NCI-H82 treated with DMSO at 0.1 percent for 48 hours (cell line): ENCODE results near the gene MPEG1.
A peak's percentile ranks its signal among the peaks of the same experiment; 100 is the strongest.

Experiments used
- DNase-seq: peaks from one replicate; lab custom pipeline; 2025; ENCODE audit not compliant: unreplicated experiment; lab: John Stamatoyannopoulos, UW

MPEG1 gene

DNA sequence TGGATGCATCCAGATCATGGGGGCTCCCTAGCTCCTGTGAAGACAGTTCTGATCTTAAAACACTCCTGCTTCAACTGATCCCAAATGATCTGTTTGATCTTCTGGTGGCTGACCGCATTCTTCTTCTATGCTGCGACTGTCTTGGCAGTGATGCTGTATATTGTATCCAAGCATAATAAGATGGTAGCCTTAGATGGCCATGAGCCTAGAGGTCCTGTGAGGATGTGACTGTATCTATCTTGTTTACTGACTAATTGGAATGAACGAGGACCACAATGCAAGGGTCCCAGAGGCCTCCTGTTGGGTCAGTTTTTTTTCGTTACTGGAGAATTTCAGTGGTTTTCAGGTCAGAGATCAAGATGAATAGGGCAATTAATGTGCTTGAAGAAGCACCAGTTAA, 7.1 kb upstream of the MPEG1 start:
- DNase-seq, result no peak

DNA sequence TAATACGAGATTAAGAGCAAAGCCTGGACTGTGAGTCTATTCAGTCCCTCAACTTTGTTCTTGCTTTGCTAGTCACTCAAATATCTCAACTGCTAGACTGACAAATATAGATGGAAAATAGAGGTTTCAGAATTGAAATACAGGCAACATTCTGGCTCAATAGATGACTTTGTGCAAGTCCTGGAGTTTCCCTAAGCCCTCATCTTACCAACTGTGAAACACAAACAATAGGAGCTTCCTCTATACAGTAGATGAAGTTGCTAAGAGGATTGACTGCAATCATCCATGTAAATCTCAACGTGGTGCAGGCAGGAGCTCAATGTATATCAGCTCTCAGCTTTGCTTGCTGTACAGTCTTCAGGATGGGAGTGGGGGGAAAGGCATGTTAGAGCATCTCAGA, 6.2 kb upstream of the MPEG1 start:
- no peak for DNase-seq

DNA sequence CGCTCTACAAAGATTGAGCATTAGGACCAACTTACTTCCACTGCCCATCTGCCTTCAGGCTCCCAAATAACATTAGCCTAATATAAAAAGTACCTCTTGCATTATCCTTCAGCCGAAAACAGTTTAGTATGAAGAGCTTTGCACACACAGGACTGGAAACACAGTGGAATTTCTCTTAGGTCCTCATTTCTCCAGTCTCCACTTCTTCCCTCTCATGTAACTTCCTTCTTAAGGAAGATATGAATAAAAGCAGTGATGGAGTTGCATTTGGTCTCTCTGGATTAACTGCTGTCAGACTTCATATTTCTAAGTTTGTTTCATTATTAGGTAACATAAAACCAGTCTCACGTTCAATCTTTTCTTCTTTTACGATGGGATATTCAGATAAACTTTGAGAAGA, 5.6 kb upstream of the MPEG1 start:
- no peak for DNase-seq

DNA sequence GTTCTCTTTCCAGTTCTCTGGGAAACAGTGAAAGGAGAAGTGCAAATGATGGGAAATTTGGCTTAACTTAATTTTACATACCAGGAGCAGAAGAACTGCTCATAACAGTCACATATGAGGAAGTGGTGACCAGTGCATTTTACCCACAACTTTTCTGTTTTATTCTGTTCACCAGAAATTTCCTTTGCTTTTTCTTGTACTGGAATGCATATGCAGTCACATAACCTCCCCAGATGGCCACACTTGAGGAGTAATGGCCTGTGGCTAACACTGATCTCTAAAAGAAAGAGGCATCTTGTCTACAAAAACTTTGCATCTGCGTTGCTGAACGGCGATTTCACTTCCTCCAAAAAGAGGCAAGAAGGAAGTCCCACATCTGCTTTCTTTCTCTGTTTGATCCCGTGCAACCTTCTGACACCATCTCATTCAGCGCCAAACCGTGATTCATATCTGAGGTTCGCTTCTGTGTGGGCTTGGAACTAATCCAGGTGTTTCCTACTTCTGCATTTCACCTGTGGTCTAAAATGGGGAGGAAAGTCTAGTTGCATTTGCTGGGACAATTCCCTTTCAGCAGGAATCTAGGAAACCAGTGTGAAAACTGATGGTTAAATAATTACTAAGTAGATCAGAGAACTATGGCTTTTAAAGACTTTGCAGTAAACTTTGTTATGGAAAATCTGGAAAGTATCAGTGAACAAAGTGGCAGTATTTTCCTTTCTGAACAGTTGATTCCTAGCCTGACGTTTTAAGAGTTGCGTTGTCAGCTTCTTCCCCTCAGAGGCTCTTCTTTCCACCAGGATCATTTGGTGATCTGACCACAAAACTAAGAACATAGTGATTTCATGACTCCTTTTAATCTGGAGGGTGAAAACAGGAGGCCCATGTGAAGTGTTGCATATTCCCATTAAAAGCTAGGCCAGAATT, 4.2 kb upstream of the MPEG1 start:
- no peak for DNase-seq

DNA sequence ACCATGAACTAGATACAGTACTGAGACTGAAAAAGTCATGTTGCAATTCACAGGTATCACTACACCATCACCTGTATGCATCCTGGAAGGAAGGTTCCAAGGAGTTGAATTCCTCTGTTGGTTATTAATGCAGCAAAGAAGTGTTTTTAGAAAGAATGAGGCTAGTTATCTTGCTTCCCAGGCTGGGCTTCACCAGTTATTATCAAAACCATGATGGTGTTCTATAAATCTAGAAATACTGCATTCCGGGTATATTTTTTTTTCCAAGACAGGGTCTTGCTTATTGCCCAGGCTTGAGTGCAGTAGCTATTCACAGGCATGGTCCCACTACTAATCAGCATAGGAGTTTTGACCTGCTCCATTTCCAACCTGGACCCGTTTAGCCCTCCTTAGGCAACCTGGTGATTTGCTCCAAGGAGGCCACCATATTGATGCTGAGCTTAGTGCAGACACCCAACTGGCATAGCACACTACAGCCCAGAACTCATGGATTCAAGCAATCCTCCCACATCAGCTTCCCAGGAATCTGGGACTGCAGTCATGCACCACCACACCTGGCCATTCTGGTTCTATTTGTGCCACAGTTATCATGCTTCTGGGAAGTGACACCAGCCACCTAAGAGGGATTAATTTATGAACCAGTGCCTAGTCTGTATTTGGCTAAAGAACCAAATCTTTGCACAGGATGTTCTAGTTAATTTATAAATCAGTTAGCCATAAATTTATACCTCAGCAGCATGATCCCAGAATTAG, 1.6 kb upstream of the MPEG1 start:
- no peak for DNase-seq

DNA sequence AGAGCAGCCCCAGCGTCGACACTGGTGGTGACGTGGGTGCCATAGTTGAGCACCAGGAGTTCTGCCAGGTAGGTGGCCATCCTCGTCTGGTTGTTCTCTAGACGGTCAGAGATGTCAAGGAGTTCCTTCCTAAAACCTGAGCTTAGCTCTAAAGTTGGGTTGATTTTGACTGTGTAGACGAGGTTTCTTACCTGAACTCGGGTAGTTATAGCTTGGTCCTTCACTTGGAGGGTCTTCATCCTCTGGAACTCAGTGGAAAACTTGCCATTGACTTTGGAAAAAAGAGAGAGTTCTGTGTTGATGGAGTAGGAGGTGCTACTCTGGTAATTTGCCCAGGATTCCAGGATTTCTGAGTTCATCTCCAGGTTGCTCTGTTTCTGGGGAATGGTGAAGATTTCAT, 505 bp downstream of the MPEG1 start:
- DNase-seq, result no peak

DNA sequence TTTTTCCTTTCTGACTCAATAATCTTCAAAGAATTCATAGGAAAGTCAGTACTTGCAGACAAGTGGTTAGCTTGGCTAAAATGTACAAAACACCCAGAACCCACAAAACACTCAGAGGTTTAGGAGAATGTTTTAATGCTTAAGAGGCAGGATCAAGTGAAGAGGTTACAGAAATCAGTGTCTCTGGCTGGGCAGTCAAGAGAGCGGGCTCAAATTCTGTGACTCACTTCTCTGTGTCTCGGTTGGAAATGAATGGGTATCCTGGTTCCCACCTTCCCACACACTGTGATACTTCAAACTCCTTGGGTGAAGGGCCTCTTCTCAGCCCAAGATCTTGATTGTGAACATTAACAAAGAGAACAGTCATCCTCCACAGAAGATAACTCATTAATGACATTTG, 3.8 kb downstream of the MPEG1 start:
- DNase-seq, result no peak

DNA sequence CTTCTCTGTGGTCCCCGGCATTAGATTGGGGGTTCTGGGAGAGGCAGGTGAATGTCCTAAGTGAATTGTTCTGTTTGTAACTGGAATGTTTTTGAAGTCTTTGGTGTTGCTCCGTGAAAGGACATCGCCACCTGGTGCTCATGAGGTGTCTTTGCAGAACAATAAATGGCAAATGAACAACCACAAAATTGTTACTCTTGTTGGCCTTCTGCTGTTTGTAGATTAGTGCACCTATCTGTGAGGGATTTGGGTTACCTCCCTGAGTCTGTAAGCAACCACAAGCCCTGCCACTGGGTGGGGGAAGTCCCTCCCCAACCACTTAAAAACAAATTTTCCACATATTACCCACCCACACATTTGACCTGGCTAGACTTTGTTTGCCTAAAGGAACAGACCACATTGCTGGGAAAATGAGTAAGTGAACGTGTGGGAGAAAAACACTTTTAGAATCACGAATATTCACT, 4.7 kb downstream of the MPEG1 start:
- no peak for DNase-seq

DNA sequence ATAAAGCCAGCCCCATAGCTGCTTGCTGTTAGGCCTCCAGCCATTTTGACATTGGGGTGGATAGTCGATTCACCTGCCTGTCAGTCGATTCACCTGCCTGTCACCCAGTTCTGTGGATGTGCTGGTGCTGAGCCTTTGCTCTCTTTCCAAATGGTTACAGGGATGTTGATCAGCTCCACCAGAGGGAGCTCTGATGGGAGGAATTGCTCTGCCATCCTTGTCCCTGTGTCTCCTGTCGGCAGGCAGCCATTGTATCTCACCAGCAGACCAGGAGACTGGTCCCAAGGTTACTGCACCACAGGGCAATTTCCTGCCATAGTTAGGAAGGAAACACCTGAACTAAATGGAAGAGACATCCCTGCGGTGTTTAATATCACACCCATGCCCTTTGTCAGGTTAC, 6.1 kb downstream of the MPEG1 start:
- DNase-seq, result peak; percentile 1

DNA sequence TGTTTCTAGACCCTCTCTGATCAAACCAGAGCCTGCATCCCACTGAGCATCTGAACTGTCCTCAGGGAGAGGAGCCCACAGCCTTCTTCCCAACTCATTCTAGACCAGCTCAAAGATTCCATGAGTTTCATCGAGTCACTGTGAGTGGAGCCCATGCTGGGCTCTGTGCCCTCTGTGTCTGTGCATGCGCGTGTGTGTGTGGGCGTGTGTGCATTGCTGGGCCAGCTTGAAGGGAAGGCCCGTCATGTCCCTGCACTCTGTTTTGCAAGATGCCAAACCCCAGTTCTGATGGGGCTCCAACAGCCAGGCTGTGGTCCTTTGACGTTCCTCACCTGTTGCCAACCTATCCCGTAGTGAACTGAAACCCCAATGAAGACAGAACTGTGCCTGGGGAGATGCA, 7.1 kb downstream of the MPEG1 start:
- no peak for DNase-seq

DNA sequence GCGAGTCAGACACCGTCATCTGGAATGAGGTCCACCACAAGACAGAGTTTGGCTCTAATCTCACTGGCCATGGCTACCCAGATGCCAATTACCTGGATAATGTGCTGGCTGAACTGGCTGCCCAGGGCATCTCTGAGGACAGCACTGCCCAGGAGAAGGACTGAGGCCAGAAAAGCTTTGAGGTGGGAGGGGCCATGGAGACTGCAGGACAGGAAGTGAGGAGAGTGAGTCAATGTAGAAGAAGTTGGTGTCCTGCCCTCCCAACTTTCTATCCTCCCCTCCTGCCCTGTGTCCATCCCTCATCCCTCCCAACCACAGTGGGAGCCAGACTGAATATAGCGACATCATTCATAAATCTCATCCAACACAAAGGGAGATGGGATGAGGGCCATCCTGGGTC, 8.0 kb downstream of the MPEG1 start:
- DNase-seq, result no peak

DNA sequence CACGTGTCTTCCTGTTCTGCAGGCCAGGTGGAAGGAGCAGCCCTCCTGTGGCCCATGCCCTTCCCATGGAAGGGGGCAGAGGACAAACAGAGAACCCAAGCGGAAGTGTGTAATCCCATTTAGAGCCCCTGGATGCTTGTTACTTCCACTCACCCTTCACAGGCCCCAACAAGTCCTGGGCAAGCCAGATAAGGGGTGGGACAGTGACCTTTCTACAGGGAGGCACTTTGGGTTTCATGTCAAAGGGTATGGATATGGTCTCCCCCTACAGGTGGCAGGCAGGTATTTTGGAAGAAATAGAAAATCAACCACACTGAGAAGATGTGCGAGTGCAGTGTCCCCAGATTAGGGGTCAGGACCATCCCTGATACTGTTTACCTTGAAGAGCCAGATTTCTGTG, 11.4 kb downstream of the MPEG1 start:
- DNase-seq, result no peak

DNA sequence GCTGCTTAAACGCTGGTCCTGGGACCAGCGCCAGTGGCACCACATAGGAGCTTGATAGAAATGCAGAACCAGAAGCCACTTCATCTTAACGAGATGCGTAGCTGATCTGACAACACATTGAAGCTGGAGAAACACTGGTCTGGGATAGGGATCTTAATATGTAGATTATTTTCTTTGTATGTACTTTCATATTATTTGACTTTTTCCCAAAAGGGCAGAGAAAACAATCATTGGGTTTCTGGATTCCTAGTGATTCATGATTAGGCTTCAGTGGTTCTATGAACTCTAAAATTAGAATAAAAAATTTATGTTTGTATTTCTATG, 12.3 kb downstream of the MPEG1 start:
- no peak for DNase-seq

DNA sequence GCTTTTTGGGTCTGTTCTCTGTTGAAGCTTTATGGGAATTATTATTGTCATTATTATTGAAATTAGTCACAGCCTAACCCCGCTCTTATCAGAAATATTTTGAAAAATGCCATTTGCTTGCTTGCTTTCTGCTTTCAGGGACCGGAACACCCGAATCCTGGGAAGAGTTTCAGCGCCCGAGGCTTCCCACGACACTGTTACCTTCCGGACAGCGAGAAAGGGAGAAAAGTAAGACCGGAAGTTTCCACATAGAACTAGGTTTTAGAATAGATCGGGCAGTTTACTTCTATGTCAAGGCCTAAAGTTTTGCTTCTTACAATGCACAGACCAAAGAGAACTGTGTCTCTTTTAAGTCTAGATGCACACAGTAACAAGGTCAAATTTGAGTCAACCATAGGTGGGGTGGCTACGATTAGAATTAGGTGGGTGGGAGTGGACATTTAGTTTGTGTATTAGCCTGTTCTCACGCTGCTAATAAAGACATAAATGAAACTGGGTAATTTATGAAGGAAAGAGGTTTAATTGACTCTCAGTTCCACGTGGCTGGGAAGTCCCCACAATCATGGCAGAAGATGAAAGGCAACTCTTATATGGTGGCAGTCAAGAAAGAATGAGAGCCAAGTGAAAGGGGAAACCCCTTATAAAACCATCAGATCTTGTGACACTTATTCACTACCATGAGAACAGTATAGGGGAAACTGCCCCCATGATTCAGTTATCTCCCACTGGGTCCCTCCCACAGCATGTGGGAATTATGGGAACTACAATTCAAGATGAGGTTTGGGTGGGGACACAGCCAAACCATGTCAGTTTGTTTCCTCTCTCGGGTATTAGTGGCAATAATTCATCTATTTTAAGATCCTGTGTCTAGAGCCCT, 12.9 kb downstream of the MPEG1 start:
- DNase-seq, result no peak

DNA sequence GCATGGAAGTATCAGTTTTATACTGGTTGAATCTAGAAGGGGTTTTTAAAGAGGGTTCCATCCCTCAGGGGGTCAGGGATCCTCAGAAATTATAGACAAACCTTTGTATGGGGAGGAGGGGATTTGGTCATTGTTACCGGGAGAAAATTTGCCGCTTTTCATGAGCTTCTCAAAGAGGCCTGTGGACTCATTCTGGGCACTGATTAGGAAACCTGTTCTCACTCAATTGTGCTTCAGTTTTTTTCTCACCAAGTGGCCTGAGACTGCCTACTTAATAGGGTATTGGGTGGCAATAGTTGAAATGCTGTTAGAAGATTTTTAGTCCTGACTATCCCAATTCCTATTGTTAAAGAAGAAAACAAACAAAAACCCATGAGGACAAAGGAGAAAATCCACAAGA, 14.0 kb downstream of the MPEG1 start:
- DNase-seq, result no peak

DNA sequence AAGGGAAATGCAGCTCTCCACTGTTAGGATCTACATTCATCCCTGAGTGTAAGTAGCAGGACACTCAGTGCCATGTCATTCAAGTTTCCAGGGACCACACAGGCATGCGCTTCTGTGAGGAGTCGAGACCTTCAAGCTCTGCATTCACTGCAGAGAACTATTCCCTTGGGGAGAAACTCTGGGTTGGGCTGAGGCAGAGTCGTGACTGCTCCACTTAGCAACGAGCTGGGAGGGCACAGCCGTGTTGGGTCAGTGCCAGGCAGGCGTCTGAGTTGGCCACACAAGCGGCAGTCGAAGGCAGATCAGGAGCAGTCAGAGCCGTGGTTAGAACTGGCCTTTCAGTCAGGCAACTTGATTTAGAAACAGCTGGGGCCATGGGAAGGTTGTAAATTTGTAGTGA, 14.7 kb downstream of the MPEG1 start:
- no peak for DNase-seq

DNA sequence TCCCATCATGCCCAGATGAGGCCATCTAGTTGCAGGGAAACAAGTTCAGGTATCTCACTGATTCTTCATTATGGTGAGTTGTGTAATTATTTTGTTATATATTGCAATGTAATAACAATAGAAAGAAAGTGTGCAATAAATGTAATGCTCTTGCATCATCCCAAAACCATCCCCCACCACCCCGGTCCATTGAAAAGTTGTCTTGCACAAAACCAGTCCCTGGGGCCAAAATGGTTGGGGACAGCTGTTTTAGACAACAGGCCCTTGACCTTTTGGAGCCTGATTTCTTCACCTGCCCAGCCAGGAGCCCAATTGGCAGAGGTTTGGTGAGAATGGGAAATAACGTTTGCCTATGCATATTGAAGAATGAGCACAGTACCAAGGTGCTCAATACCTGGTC, 15.9 kb downstream of the MPEG1 start:
- no peak for DNase-seq

DNA sequence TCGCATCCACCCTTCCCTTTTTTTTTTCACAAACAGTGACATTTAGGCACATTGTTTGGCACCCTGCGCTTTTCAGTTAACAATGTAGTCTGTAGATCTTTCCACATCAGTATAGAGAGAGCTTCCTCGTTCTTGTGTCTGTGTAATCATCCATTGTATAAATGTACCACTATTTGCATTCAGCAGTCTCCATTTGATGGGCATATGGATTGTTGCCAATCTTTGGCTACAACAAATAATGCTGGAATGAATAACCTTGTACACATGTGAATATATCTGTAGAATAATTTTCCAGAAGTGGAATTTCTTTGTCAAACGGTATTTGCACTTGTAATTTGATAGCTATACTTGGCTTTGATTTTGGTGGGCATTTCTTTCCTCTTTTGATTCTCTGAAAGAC, 17.1 kb downstream of the MPEG1 start:
- no peak for DNase-seq

DNA sequence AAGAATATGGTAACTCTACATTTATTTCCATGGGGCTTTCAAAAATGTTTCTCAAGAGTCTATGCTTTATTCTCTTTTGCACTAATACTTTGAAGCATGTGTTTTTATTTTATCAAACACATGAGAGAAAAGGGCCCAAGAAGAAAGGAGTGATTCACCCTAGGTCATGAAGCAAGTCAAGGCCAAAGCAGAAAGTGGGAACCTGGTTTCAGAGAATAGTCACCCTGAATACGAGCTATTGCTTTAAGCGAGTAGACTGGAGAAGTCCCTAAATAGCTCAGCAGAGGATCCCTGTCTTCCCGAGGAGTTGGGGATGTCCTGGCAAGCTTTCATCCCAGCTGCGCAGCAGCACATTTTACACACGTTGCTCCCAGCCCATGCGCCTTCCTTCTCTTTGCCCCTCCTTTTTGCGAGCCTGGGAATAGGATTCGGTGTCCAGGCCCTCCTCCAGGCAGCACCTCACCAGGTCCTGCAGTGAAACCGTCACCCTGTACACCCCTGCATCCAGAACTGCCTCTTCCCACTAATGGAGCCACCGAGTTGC, 19.1 kb downstream of the MPEG1 start:
- no peak for DNase-seq

DNA sequence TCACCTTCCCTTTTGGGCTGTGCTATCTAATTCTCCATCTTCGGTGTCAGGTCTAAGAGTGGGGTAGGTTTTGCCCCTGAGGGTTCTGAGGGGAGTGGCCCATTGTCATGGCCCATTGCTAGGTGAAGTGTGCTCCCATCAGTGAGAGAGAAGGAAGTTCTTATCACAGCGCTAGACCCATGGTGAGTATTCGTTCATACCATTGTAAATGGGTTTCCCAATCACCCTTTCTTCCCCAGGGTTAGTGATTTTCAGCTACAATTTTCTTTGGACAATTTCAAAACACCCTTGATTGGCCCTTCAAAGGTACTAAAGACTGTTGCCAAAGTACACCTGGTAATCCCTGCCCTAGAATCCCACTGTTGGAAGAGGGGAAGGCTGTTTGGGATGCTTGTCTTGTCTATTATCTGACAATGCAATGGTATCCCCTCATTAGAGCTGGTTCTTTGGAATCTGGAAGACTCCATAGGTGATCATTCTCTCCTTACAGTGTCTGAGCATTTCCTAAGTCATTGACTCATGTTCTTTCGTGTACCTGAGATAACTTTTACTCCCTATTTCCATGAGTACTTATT, 20.2 kb downstream of the MPEG1 start:
- no peak for DNase-seq

DNA sequence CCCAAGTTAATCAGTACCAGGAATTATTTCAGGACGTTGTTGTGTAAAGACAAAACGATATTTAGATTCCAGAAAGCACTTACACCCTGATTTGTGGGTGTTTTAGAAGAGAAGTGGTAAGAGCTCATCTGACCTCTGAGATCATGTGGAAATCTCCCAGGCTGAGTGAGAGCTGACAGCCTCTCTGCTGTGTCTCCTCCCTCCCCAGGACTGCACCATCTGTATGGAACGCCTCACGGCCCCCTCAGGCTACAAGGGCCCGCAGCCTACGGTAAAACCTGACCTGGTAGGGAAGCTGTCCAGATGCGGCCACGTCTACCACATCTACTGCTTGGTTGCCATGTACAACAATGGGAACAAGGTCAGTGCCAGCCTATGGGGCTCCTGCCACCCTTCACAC, 20.8 kb downstream of the MPEG1 start:
- no peak for DNase-seq
